Osteoblast (primary cell): ENCODE results near the gene ANG. TPM values are rescaled to one million over a fixed set of nuclear protein-coding genes. Genes with fewer than 3 reads are reported as not detected.

Experiments used
- DNase-seq: peaks from one replicate; pipeline ENCODE4 v3.0.0; 2011; ENCODE audit warnings: low spot score, mixed read lengths; ENCODE audit not compliant: insufficient read length; ENCODE audit errors: missing footprints
- H2AFZ ChIP-seq: 2 replicates; pipeline ENCODE4 v1.6.0; 2011; ENCODE audit warnings: mild to moderate bottlenecking, low read length
- H3K27ac ChIP-seq: 2 replicates; pipeline ENCODE4 v1.5.1; 2011; ENCODE audit warnings: mild to moderate bottlenecking, low read depth, low read length, moderate library complexity
- H3K27me3 ChIP-seq: 2 replicates; pipeline ENCODE4 v1.6.0; 2012; ENCODE audit warnings: mild to moderate bottlenecking, control low read depth, inconsistent platforms, low read length, moderate library complexity; ENCODE audit not compliant: insufficient read depth
- H3K36me3 ChIP-seq: 2 replicates; pipeline ENCODE4 v1.5.1; 2011; ENCODE audit warnings: mild to moderate bottlenecking, low read length, control low read depth, moderate library complexity; ENCODE audit not compliant: insufficient read depth
- H3K4me1 ChIP-seq: 2 replicates; pipeline ENCODE4 v1.5.1; 2011; ENCODE audit warnings: mild to moderate bottlenecking, low read length, control low read depth, moderate library complexity; ENCODE audit not compliant: insufficient read depth
- H3K4me2 ChIP-seq: 2 replicates; pipeline ENCODE4 v1.6.0; 2011; ENCODE audit warnings: mild to moderate bottlenecking, low read length; ENCODE audit not compliant: insufficient read depth
- H3K4me3 ChIP-seq: fragments of 200-600 bp; sonication (generic); 3 replicates; pipeline ENCODE4 v1.5.1; 2012; ENCODE audit warnings: mild to moderate bottlenecking, low read length, inconsistent platforms; ENCODE audit not compliant: insufficient read depth
- H3K79me2 ChIP-seq: 2 replicates; pipeline ENCODE4 v1.6.0; 2012; ENCODE audit warnings: mild to moderate bottlenecking, low read length, control low read depth, inconsistent platforms; ENCODE audit not compliant: insufficient read depth
- H3K9me3 ChIP-seq: 2 replicates; pipeline ENCODE4 v1.5.1; 2011; ENCODE audit warnings: low read depth, low read length, control low read depth
- H4K20me1 ChIP-seq: 2 replicates; pipeline ENCODE4 v1.6.0; 2012; ENCODE audit warnings: mild to moderate bottlenecking, low read length, control low read depth; ENCODE audit not compliant: insufficient read depth
- total RNA-seq: library from RNA; depleted of rRNA; stranded (reverse); fragments of >200 nt; gene quantifications from 2 replicates; pipeline ENCODE4 v1.2.3, GENCODE V29; 2012
- TF ChIP-seq, protein P1 (sequence below): IDR thresholded peaks from 2 replicates; pipeline ENCODE4 v1.5.1; 2011; ENCODE audit warnings: mild to moderate bottlenecking, low read depth, low read length, moderate library complexity; ENCODE audit errors: extremely low read depth

Gene ANG
- total RNA-seq, 1 donor, result 7.2 TPM

DNA sequence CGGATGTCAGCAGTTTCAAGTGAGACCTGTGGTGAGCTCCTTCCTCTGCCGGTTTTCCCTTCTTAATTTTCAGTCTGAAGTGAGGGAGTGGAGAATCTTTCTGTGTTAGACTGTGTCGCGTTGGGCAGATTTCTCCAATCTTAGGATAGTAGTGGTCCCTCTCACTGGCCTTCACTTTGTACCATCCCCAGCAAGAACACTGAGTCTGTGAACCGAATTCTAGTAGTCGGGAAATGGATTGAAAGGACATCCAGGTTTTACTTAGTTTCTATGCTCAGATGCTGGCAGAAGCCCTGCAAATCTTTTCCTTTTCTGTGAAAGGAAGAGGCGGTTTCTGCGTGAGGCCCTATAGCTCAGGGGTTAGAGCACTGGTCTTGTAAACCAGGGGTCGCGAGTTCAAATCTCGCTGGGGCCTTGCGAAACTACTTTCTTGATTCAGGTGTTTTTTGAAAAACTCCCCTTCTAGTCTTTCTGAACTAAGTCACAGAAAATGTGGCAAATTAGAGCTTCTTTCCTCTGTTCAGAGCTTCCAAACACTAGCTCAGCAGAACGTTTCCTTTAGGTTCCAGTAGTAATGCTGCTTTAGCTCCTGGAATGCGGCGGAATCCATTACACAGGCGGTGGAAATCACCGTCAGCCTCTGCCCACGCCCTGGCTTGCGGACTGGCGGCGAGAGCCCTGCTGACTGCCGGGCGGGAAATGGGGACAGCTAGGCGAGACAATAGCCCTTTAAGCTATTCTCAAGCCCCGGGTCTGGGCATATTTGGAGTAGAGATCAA is 7.0 kb upstream of the ANG start:
- peak; percentile 90 for DNase-seq
- no peaks in the 10 kb centered on the region for H3K79me2 ChIP-seq

DNA sequence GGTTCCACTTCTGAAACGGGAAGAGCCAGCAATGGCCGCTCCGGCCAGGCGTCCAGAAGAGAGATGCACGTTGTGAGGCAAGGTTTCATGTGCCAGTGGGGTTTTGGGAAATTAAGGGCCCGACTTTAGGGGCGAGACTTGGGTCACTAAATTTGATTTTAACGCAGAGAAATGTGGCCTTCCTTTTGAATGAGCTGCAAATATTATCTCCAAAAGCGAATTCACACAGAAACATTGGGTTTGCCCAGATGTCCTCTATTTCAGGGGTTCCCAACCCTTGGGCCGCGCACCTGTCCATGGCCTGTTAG is 6.5 kb upstream of the ANG start:
- H3K36me3 ChIP-seq, result no peaks in the 10 kb centered on the region
- H3K27me3 ChIP-seq, result no peaks in the 10 kb centered on the region
- peak overlapping the region; percentile 88 for H3K4me2 ChIP-seq
- H3K79me2 ChIP-seq, result no peaks in the 10 kb centered on the region
- no peaks in the 10 kb centered on the region for H3K9me3 ChIP-seq
- H3K4me3 ChIP-seq, result peak overlapping the region; percentile 97
- H3K4me1 ChIP-seq, result peaks cover 27% of the 10 kb centered on the region
- no peaks in the 10 kb centered on the region for H4K20me1 ChIP-seq
- H3K27ac ChIP-seq, result peak overlapping the region; percentile 99
- peak overlapping the region; percentile 98 for H2AFZ ChIP-seq
- TF ChIP-seq, protein P1, sequence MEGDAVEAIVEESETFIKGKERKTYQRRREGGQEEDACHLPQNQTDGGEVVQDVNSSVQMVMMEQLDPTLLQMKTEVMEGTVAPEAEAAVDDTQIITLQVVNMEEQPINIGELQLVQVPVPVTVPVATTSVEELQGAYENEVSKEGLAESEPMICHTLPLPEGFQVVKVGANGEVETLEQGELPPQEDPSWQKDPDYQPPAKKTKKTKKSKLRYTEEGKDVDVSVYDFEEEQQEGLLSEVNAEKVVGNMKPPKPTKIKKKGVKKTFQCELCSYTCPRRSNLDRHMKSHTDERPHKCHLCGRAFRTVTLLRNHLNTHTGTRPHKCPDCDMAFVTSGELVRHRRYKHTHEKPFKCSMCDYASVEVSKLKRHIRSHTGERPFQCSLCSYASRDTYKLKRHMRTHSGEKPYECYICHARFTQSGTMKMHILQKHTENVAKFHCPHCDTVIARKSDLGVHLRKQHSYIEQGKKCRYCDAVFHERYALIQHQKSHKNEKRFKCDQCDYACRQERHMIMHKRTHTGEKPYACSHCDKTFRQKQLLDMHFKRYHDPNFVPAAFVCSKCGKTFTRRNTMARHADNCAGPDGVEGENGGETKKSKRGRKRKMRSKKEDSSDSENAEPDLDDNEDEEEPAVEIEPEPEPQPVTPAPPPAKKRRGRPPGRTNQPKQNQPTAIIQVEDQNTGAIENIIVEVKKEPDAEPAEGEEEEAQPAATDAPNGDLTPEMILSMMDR, result no peak
- DNase-seq, result no peak

More for the DNA sequence above, 7.0 kb upstream of the ANG start:
- Histone ChIP-seq H3K4me1 (peaks cover 27% of the 10 kb centered on the region), H4K20me1 (no peaks in the 10 kb centered on the region), H2AFZ (peak overlapping the region; percentile 98), H3K36me3 (no peaks in the 10 kb centered on the region), H3K9me3 (no peaks in the 10 kb centered on the region), H3K27me3 (no peaks in the 10 kb centered on the region), H3K4me2 (peak overlapping the region; percentile 88), H3K27ac (peak overlapping the region; percentile 99), H3K4me3 (peak overlapping the region; percentile 97)
- TF ChIP-seq, protein P1, result no peak

DNA sequence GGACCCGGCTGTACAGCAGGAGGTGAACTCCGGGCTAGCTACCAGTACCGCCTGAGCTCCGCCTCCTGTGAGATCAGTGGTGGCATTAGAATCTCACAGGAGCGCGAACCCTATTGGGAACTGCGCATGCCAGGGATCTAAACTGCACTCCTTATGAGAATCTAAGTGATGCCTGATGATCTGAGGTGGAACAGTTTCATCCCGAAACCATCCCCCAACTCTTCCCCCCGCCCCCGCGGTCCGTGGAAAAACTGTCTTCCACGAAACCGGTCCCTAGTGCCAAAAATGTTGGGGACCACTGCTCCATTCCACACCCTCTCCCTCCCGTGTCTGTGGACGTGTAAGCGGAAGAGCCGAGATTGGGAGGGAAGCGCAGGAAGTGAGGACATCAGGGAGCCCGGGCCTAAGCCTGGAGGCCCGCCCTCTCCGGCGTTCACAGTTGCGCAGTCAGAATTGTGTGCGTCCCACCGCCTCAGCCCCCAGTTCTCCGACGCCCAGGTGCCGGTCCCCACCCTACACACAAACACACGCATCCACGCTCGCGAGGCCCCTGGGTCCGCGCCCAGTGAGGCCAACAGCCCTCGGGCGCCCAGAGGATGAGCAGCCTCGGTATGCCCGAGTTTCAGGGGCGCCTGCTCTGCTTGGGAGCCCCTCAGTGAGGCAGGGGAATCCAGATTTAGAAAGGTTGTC is 6.0 kb upstream of the ANG start:
- Histone ChIP-seq H2AFZ (peak overlapping the region; percentile 98), H3K4me3 (peak overlapping the region; percentile 97), H3K4me1 (peaks cover 27% of the 10 kb centered on the region), H4K20me1 (no peaks in the 10 kb centered on the region), H3K4me2 (peak overlapping the region; percentile 88), H3K27me3 (no peaks in the 10 kb centered on the region), H3K27ac (peak overlapping the region; percentile 99), H3K36me3 (no peaks in the 10 kb centered on the region), H3K9me3 (no peaks in the 10 kb centered on the region), H3K79me2 (no peaks in the 10 kb centered on the region)
- DNase-seq, result peak; percentile 80
- TF ChIP-seq, protein P1, result no peak

DNA sequence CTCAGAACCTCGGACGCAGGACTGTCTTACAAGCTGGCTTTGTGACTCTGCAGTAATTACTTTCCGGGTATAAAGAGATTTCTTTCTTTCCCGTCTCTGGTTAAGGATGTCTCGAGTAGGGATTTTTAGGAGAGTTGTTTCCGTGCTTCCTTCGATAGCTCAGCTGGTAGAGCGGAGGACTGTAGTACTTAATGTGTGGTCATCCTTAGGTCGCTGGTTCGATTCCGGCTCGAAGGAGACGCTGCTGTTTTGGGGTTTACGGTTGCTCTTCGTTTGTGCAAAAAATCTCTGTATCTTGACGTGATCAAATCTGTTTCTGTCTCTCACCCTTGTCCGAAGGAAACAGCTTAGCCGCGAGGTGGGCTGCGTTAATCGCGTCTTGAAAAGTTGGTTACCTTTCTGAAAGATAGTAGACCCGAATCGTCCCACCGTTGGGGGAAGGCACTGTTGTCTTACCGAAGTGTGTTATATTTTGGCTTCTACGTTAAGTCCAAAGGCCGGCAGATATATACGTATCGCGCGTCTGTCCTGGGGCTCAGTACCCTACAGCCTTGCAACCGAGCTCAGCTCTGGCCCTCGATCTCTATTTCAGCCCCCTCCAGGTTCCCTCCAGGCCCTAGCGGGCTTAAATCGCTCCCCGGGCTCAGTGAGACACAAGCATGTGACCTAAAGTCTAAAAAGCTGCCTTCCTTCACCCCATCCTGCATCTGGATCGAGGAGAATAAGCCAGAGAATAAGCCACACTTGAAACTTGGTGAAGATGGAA is 5.3 kb upstream of the ANG start:
- TF ChIP-seq, protein P1, result no peak
- no peaks in the 10 kb centered on the region for H3K36me3 ChIP-seq
- peak; percentile 77 for DNase-seq
- H2AFZ ChIP-seq, result peak overlapping the region; percentile 98
- peak overlapping the region; percentile 88 for H3K4me2 ChIP-seq
- no peaks in the 10 kb centered on the region for H4K20me1 ChIP-seq
- no peaks in the 10 kb centered on the region for H3K79me2 ChIP-seq
- peak overlapping the region; percentile 99 for H3K27ac ChIP-seq
- H3K9me3 ChIP-seq, result no peaks in the 10 kb centered on the region
- H3K27me3 ChIP-seq, result no peaks in the 10 kb centered on the region
- H3K4me1 ChIP-seq, result peaks cover 27% of the 10 kb centered on the region
- peak overlapping the region; percentile 97 for H3K4me3 ChIP-seq
